ENCODE data around the gene LHFPL3.

The LHFPL3 gene

DNA sequence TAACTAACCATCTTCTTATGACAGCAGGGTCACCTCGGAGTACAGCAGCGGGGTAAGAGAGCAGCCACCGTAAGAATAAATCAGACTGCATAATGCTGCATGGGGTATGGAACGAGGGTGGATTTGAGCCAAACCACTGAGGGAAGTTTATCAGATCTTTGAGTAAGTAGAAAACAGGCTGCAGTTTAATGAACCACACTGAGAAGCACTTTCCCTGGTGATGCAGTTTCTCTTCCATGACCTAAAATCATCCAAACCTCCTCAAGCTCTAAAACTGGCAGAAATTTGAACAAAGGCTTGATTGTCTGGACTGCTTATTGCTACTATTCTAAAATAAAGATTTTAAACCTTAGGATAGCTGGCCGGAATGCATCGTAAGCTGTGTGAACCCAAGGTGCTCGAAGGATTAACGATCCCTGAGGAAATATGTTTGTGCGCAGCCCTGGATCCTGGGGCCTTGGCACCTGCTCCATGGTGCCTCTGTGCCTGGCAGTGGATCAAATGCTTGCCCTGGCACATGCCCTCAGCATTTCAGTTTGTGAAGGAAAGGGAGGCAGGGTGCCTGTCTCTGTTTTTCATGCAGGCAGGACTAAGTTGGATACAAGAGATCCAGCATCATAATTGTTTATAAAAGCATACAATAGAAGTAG lies 322.7 kb downstream of the LHFPL3 start:
- DNase-seq (ENCODE audit: low spot score), result no peak
- H3K27ac ChIP-seq (replicated peaks; ENCODE audit: low read length), result no peak overlapping the region
- WGBS, 2 donors (ENCODE audit: extremely low coverage in 2 of 2, insufficient read length in 2 of 2, insufficient replicate concordance in 1 of 2), result no CpG with 5 or more reads among the region's 9 CpGs

DNA sequence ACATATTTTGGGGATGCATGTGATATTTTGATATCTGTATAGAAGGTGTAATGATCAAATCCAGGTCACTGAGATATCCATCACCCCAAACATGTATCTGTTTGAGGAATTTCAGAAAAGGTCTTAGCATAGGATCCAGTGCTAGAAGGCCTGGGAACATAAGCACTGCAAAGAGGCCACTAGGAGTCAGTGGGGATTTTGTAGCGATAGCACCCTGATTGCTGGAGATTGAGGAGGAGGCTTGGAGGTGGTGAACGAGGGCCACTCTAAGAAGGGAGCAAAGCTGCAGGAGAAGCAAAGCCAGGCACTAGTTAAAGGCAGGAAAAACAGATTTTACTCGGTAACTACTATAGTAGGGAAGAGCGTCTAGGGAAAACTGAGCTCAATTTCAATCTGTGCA lies 324.0 kb downstream of the LHFPL3 start:
- no peak for DNase-seq (ENCODE audit: low spot score)
- H2AFZ ChIP-seq (ENCODE audit: low read length), result no peak overlapping the region
- H3K18ac ChIP-seq (ENCODE audit: low read length), result no peak overlapping the region
- no peaks in the 10 kb centered on the region for H3K36me3 ChIP-seq (replicated peaks in 1 of 2; ENCODE audit: control insufficient read depth in 2 of 2, insufficient read depth in 2 of 2, low read length in 2 of 2)
- H4K91ac ChIP-seq (ENCODE audit: low read depth, low read length, poor library complexity), result no peak overlapping the region
- H3K27me3 ChIP-seq (ENCODE audit: control insufficient read depth in 3 of 3, insufficient read depth in 3 of 3, low read depth in 1 of 3, low read length in 3 of 3), result no peaks in the 10 kb centered on the region
- H3K79me1 ChIP-seq (ENCODE audit: low read depth, low read length), result no peaks in the 10 kb centered on the region
- no peak overlapping the region for H2BK12ac ChIP-seq (ENCODE audit: low read length)
- WGBS, 2 donors (ENCODE audit: extremely low coverage in 2 of 2, insufficient read length in 2 of 2, insufficient replicate concordance in 1 of 2), result no CpG with 5 or more reads among the region's 4 CpGs
- H3K23ac ChIP-seq (ENCODE audit: low read depth, low read length, poor library complexity), result no peak overlapping the region
- no peaks in the 10 kb centered on the region for H3K4me1 ChIP-seq (ENCODE audit: control insufficient read depth in 2 of 2, insufficient read depth in 1 of 2, low read depth in 1 of 2, low read length in 2 of 2)
- H3K14ac ChIP-seq (ENCODE audit: low read length), result no peak overlapping the region
- H4K8ac ChIP-seq (ENCODE audit: low read depth, low read length), result no peak overlapping the region
- H2BK120ac ChIP-seq (ENCODE audit: low read depth, low read length), result no peak overlapping the region
- no peak overlapping the region for H3K4me2 ChIP-seq (ENCODE audit: insufficient read depth, low read length, poor library complexity, severe bottlenecking)
- no peak overlapping the region for H2BK5ac ChIP-seq (ENCODE audit: low read length)
- H3K4me3 ChIP-seq (ENCODE audit: low read length in 2 of 2), result no peak overlapping the region
- H3K4ac ChIP-seq (ENCODE audit: low read length), result no peak overlapping the region
- no peak overlapping the region for H3K9ac ChIP-seq (ENCODE audit: low read depth, low read length, poor library complexity)
- no peak overlapping the region for H2AK5ac ChIP-seq (ENCODE audit: low read depth, low read length)
- H3K27ac ChIP-seq (replicated peaks; ENCODE audit: low read length), result no peak overlapping the region
- no peaks in the 10 kb centered on the region for H3K9me3 ChIP-seq (replicated peaks in 1 of 2; ENCODE audit: control insufficient read depth in 2 of 2, insufficient read depth in 1 of 2, low read depth in 1 of 2, low read length in 2 of 2)
- H2BK15ac ChIP-seq (ENCODE audit: low read length), result no peak overlapping the region

More for the DNA sequence above, 322.7 kb downstream of the LHFPL3 start:
- Histone ChIP-seq H2AK5ac (ENCODE audit: low read depth, low read length) (no peak overlapping the region), H2BK15ac (ENCODE audit: low read length) (no peak overlapping the region), H3K23ac (ENCODE audit: low read depth, low read length, poor library complexity) (no peak overlapping the region), H3K79me1 (ENCODE audit: low read depth, low read length) (no peaks in the 10 kb centered on the region), H3K4me1 (ENCODE audit: control insufficient read depth in 2 of 2, insufficient read depth in 1 of 2, low read depth in 1 of 2, low read length in 2 of 2) (no peaks in the 10 kb centered on the region), H3K36me3 (replicated peaks in 1 of 2; ENCODE audit: control insufficient read depth in 2 of 2, insufficient read depth in 2 of 2, low read length in 2 of 2) (no peaks in the 10 kb centered on the region), H3K4ac (ENCODE audit: low read length) (no peak overlapping the region), H3K14ac (ENCODE audit: low read length) (no peak overlapping the region), H2AFZ (ENCODE audit: low read length) (no peak overlapping the region), H2BK12ac (ENCODE audit: low read length) (no peak overlapping the region), H3K4me3 (ENCODE audit: low read length in 2 of 2) (no peak overlapping the region), H3K9me3 (replicated peaks in 1 of 2; ENCODE audit: control insufficient read depth in 2 of 2, insufficient read depth in 1 of 2, low read depth in 1 of 2, low read length in 2 of 2) (no peaks in the 10 kb centered on the region), H4K91ac (ENCODE audit: low read depth, low read length, poor library complexity) (no peak overlapping the region), H4K8ac (ENCODE audit: low read depth, low read length) (no peak overlapping the region), H3K9ac (ENCODE audit: low read depth, low read length, poor library complexity) (no peak overlapping the region), H2BK5ac (ENCODE audit: low read length) (no peak overlapping the region), H3K18ac (ENCODE audit: low read length) (no peak overlapping the region), H3K27me3 (ENCODE audit: control insufficient read depth in 3 of 3, insufficient read depth in 3 of 3, low read depth in 1 of 3, low read length in 3 of 3) (no peaks in the 10 kb centered on the region), H3K4me2 (ENCODE audit: insufficient read depth, low read length, poor library complexity, severe bottlenecking) (no peak overlapping the region), H2BK120ac (ENCODE audit: low read depth, low read length) (no peak overlapping the region)

GRCh38 chr7:104652865-104653264 lies 324.5 kb downstream of the LHFPL3 start:
- H2BK15ac ChIP-seq (ENCODE audit: low read length), result no peak overlapping the region
- H3K4me3 ChIP-seq (ENCODE audit: low read length in 2 of 2), result no peak overlapping the region
- H3K79me1 ChIP-seq (ENCODE audit: low read depth, low read length), result no peaks in the 10 kb centered on the region
- DNase-seq (ENCODE audit: low spot score), result no peak
- H2BK5ac ChIP-seq (ENCODE audit: low read length), result no peak overlapping the region
- no peak overlapping the region for H2BK12ac ChIP-seq (ENCODE audit: low read length)
- no peak overlapping the region for H3K4ac ChIP-seq (ENCODE audit: low read length)
- H3K4me2 ChIP-seq (ENCODE audit: insufficient read depth, low read length, poor library complexity, severe bottlenecking), result no peak overlapping the region
- no peaks in the 10 kb centered on the region for H3K36me3 ChIP-seq (replicated peaks in 1 of 2; ENCODE audit: control insufficient read depth in 2 of 2, insufficient read depth in 2 of 2, low read length in 2 of 2)
- no peaks in the 10 kb centered on the region for H3K4me1 ChIP-seq (ENCODE audit: control insufficient read depth in 2 of 2, insufficient read depth in 1 of 2, low read depth in 1 of 2, low read length in 2 of 2)
- no peaks in the 10 kb centered on the region for H3K9me3 ChIP-seq (replicated peaks in 1 of 2; ENCODE audit: control insufficient read depth in 2 of 2, insufficient read depth in 1 of 2, low read depth in 1 of 2, low read length in 2 of 2)
- no peak overlapping the region for H4K8ac ChIP-seq (ENCODE audit: low read depth, low read length)
- H3K27me3 ChIP-seq (ENCODE audit: control insufficient read depth in 3 of 3, insufficient read depth in 3 of 3, low read depth in 1 of 3, low read length in 3 of 3), result no peaks in the 10 kb centered on the region
- WGBS, 2 donors (ENCODE audit: extremely low coverage in 2 of 2, insufficient read length in 2 of 2, insufficient replicate concordance in 1 of 2), result no CpG with 5 or more reads among the region's 1 CpG
- no peak overlapping the region for H4K91ac ChIP-seq (ENCODE audit: low read depth, low read length, poor library complexity)
- no peak overlapping the region for H2AFZ ChIP-seq (ENCODE audit: low read length)
- no peak overlapping the region for H3K27ac ChIP-seq (replicated peaks; ENCODE audit: low read length)
- H2AK5ac ChIP-seq (ENCODE audit: low read depth, low read length), result no peak overlapping the region
- no peak overlapping the region for H3K9ac ChIP-seq (ENCODE audit: low read depth, low read length, poor library complexity)
- no peak overlapping the region for H3K18ac ChIP-seq (ENCODE audit: low read length)
- H3K14ac ChIP-seq (ENCODE audit: low read length), result no peak overlapping the region
- H3K23ac ChIP-seq (ENCODE audit: low read depth, low read length, poor library complexity), result no peak overlapping the region
- no peak overlapping the region for H2BK120ac ChIP-seq (ENCODE audit: low read depth, low read length)

- H2BK120ac ChIP-seq (ENCODE audit: low read depth, low read length), result no peak overlapping the region
- no peak overlapping the region for H3K18ac ChIP-seq (ENCODE audit: low read length)
- H3K27me3 ChIP-seq (ENCODE audit: control insufficient read depth in 3 of 3, insufficient read depth in 3 of 3, low read depth in 1 of 3, low read length in 3 of 3), result no peaks in the 10 kb centered on the region
- H3K27ac ChIP-seq (replicated peaks; ENCODE audit: low read length), result no peak overlapping the region
- no peak overlapping the region for H3K14ac ChIP-seq (ENCODE audit: low read length)
- no peak overlapping the region for H2BK15ac ChIP-seq (ENCODE audit: low read length)
- H3K4me2 ChIP-seq (ENCODE audit: insufficient read depth, low read length, poor library complexity, severe bottlenecking), result no peak overlapping the region
- H2BK5ac ChIP-seq (ENCODE audit: low read length), result no peak overlapping the region
- no peak overlapping the region for H3K4ac ChIP-seq (ENCODE audit: low read length)
- H2BK12ac ChIP-seq (ENCODE audit: low read length), result no peak overlapping the region
- no peaks in the 10 kb centered on the region for H3K9me3 ChIP-seq (replicated peaks in 1 of 2; ENCODE audit: control insufficient read depth in 2 of 2, insufficient read depth in 1 of 2, low read depth in 1 of 2, low read length in 2 of 2)
- H2AK5ac ChIP-seq (ENCODE audit: low read depth, low read length), result no peak overlapping the region
- H3K4me3 ChIP-seq (ENCODE audit: low read length in 2 of 2), result no peak overlapping the region
- no peaks in the 10 kb centered on the region for H3K36me3 ChIP-seq (replicated peaks in 1 of 2; ENCODE audit: control insufficient read depth in 2 of 2, insufficient read depth in 2 of 2, low read length in 2 of 2)
- H3K9ac ChIP-seq (ENCODE audit: low read depth, low read length, poor library complexity), result no peak overlapping the region
- H3K4me1 ChIP-seq (ENCODE audit: control insufficient read depth in 2 of 2, insufficient read depth in 1 of 2, low read depth in 1 of 2, low read length in 2 of 2), result no peaks in the 10 kb centered on the region
- no peaks in the 10 kb centered on the region for H3K79me1 ChIP-seq (ENCODE audit: low read depth, low read length)
- DNase-seq (ENCODE audit: low spot score), result no peak
- whole genome bisulfite sequencing, 2 donors (ENCODE audit: extremely low coverage in 2 of 2, insufficient read length in 2 of 2, insufficient replicate concordance in 1 of 2), result no CpG with 5 or more reads among the region's 4 CpGs
- H4K8ac ChIP-seq (ENCODE audit: low read depth, low read length), result no peak overlapping the region
- H2AFZ ChIP-seq (ENCODE audit: low read length), result no peak overlapping the region
- no peak overlapping the region for H4K91ac ChIP-seq (ENCODE audit: low read depth, low read length, poor library complexity)
- no peak overlapping the region for H3K23ac ChIP-seq (ENCODE audit: low read depth, low read length, poor library complexity)
These were observed 325.5 kb downstream of the LHFPL3 start for GRCh38 chr7:104653825-104654401.

Measured in neuronal stem cell (in vitro differentiated cells).